ENCODE data around the gene L3MBTL4.

- TF ChIP-seq CTCF (IDR thresholded peaks at IDR 0.05) = no peak
- TF ChIP-seq SIN3A (IDR thresholded peaks at IDR 0.05; ENCODE audit: borderline replicate concordance, insufficient read depth, low read depth, low read length) = no peak
- TF ChIP-seq POLR2AphosphoS5 (IDR thresholded peaks at IDR 0.05; ENCODE audit: low read depth, low read length) = no peak
Measured at GRCh38 chr18:6010921-6011320, 403.8 kb downstream of the L3MBTL4 start.

All from Panc1 (cell line).